Stimulated activated CD8-positive, alpha-beta memory T cell treated with anti-CD3 and anti-CD28 coated beads, Interleukin-7, amount 100 ng/mL, for 48 hours (primary cell): ENCODE data around the gene NBPF8.
"Not testable (repeated sequence)": the region's sequence is repeated elsewhere in the genome, so short reads cannot be mapped to it uniquely, and the experiment has no call there.

Experiments used
- DNase-seq, 2 donors: peaks; one replicate each; pipeline ENCODE4 v3.0.0-alpha.2; 2020; ENCODE audit warnings: low read depth in 1 of 2; ENCODE audit errors: extremely low read depth in 1 of 2

Gene NBPF8, protein sequence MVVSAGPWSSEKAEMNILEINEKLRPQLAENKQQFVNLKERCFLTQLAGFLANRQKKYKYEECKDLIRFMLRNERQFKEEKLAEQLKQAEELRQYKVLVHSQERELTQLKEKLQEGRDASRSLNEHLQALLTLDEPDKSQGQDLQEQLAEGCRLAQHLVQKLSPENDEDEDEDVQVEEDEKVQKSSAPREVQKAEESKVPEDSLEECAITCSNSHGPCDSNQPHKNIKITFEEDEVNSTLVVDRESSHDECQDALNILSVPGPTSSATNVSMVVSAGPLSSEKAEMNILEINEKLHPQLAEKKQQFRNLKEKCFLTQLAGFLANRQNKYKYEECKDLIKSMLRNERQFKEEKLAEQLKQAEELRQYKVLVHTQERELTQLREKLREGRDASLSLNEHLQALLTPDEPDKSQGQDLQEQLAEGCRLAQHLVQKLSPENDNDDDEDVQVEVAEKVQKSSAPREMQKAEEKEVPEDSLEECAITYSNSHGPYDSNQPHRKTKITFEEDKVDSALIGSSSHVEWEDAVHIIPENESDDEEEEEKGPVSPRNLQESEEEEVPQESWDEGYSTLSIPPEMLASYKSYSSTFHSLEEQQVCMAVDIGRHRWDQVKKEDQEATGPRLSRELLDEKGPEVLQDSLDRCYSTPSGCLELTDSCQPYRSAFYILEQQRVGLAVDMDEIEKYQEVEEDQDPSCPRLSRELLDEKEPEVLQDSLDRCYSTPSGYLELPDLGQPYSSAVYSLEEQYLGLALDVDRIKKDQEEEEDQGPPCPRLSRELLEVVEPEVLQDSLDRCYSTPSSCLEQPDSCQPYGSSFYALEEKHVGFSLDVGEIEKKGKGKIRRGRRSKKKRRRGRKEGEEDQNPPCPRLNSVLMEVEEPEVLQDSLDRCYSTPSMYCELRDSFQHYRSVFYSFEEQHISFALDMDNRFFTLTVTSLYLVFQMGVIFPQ

DNA sequence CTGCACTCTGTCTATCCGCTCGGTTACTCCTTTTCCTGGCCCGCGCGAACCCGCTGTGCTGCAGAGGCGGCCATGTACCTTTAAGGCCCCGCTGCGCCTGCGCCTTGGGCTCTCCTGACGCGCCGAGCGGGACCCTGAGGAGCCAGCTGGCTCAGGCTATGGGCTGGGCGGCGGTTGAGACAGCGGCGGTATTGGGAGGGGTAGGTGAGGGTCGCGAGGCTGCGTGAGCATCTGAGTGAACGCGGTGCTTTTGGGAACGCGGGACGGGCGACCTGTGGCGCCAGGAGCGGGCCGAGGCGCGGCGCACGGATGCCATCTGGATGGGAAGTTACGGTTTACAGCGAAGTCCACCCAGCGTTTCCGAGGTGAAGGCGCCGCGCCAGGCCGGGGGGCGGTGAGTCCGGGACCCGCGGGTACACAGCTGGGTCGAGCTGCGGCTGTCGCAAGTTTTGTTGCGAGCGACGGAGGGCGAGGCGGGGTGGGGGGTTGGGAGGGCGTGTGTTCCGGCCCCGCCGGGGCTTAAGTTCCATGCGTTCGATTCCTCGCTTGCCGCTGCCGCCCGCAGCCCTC is at the start of gene NBPF8:
TSS of gene NBPF8 (plus strand) at position 125 of the 570 bp plus-strand sequence. CDS start 21,488 bp downstream, outside the sequence.
- peak; percentile 39 to 62 for DNase-seq

DNA sequence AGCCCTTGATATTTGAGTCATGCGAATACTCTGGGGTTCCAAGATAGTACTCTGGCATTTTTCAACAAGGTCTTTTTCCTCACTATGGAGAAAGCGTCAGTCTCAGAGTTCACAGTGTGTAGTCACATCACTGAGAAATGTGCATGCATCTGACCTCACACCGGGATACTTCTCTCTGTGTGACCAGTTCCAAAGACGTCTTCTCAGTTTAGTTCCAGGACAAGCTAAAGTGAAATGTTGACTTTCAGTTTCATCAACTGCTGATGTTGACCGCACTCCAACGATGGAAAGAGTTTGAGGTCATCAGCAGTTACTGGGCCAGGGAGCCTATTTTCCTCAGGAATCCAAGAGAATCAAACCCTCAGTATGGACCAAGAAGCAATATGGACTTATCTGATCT is 47.1 kb upstream of the NBPF8 start:
- not testable (repeated sequence) for DNase-seq

DNA sequence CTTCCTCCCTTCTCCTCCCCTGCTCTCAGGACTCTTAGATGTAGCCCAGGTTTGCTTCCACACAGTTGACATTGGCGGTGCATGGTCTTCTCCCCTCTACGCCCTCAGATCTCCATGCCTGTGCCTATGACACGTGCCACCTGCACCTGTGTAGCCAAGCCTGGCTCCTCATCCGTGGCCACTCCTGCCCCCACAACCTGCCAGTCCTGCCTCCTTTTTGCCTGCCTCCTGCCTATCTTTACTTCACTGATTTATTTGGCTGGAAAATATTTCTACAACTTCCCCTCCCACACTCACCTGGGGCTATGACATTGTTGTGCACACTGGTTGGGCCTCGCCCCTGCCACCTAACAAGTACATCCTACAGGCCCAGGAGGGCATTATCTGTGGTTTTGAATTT is 28.2 kb upstream of the NBPF8 start:
- not testable (repeated sequence) for DNase-seq

DNA sequence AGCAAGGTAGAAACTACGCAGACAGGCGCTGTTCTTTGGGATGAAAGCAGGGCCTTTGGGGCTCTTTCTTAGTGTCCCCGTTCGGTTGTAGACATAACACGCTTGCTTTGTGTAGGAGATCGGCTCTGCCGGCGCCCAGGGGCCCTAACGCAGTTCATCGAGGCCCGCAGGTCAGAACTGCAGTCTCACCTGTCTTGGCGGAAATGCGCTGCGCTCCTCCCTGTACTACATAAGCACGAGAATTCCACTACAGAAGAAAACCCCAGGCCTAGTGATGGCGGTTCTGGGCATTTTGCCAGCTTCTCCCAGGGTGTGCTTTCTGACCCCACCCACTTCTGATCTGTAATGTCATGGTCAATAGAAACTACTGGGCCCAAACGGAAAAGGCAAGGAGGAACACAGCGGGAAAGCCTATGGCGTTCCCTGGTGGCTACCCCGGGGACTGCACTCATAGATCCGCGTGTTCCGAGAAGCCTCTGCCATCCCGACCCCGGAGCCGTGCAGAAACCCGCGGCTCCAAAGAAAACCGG is 26.2 kb upstream of the NBPF8 start:
- not testable (repeated sequence) for DNase-seq

DNA sequence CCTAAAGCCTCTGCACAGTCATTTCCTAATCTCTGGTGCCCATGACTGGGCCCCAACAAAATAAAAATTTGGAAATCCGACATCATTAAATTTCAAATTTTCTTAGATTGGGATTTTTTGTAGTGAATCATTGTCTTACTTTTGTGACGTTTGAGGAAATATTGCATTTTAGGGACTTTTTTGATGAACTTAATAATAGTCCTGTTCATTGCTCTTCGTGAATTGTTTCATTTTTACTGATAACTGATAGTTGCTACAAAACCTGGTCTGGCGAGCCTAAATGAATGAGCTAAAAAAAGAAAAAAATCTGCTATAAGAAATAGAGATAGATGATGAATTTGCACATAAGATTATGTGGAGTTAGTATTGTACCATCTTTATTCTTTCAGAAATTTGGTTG is 23.5 kb upstream of the NBPF8 start:
- DNase-seq, result not testable (repeated sequence)

DNA sequence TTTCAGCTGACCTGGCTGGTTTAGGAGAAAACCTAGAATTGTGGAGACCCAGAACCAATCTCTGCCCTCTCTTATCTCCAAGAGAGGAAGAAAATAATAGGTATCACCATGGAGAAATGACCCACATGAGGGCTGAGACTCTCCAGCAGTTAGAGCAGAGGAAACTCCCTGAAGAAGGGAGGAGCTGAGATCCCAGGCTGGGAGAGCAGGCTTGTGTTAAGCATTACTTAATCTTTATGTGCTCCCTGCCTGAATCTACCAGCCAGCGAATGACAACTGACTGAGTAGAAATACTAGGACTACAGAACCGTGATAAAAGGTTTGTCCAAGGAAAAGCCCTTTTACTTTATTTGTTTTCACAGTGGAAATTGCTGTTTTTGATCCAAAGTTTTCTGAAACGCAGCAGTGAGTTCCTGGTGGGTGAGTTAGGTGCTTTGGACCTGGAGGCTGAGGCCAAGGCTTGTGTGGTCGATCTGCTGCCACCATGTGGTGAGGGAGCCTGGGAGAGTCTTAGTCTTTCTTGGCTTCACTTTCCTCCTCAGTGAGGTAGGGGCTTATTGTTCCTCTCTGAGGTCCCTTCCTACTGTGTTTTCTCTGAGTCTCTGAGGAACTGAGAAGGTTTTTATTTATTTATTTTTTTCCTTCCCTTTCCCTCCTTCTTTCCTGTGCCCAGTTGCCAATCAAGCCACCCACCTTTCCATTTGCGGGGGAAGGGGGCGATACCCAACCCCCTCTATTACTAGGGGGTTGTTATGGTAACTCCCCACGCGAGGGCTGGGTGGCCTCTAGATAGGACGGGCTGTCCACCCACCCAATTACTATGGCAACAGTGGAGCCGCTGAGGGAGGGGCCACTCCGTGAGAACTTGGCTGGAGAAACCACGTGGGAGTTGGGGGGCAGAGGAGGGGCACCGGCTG is 21.3 kb upstream of the NBPF8 start:
- DNase-seq, result not testable (repeated sequence)

DNA sequence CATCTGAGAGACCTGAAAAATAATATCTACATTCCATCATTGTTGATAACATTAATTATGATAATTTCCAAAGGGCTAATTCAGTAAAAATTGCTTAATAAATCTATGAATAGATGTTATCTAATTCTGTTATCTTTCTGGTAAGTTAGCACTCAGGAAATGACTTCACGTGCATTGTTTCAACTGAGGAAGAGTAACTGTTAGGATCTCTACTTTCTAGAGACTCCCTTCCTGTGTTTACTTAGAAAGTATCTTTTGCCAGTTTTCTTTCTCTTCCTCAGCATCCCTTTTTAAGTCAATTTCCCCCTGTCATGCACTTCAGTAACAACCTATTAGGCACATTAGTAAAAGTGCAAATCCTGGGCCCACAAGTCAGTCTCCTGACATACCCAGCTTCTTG is 9.5 kb upstream of the NBPF8 start:
- not testable (repeated sequence) for DNase-seq

DNA sequence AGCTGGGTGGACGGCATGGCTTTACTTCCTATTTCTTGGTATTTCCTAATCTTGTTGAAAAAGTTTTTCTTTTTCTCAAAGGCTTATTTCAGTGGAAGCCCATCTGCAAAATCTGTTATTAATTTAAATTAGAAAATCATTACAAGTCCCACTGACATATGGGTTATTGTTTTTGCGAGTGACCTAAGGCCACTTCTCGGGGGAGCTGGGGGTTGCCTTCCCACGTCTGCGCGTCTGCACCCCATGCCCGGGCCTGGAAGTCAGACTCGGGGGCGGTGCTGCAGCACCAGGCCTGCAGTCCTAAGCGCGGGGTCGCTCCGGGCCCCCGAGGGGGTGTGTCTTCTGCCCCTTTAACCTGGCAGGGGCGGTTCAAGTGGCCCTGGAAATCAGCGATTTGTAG is 384 bp upstream of the NBPF8 start:
- DNase-seq, result not testable (repeated sequence)

DNA sequence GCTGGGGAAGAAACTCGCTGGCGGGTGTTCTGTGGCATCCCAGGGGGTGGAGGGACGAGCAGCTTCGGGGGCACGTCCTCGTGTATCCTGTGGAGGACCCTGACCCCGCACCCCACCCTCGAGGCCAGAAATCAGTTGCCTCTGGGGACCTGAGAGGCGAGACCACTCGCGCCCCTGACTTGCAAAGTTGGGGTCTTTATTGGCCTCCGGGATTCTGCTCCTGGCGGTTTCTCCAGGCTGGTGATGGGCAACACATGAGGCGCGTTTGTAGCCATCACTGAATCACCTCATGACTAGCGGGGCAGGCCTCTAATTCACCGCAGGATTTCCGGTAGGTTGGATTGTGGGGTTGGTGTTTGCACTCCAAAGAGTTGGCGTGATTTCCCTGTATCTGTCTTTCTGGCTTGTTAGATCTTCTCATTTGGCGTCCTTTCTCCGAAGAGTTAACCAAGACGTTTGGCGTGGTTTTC is 692 bp downstream of the NBPF8 start:
- peak in 1 of 2 donors; percentile 33 for DNase-seq

DNA sequence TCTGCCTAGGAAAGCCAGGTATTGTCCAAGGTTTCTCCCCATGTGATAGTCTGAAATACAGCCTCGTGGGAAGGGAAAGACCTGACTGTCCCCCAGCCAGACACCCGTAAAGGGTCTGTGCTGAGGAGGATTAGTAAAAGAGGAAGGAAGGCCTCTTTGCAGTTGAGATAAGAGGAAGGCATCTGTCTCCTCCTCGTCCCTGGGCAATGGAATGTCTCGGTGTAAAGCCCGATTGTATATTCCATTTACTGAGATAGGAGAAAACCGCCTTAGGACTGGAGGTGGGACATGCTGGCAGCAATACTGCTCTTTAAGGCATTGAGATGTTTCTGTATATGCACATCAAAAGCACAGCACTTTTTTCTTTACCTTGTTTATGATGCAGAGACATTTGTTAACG is 10.2 kb downstream of the NBPF8 start:
- not testable (repeated sequence) for DNase-seq

DNA sequence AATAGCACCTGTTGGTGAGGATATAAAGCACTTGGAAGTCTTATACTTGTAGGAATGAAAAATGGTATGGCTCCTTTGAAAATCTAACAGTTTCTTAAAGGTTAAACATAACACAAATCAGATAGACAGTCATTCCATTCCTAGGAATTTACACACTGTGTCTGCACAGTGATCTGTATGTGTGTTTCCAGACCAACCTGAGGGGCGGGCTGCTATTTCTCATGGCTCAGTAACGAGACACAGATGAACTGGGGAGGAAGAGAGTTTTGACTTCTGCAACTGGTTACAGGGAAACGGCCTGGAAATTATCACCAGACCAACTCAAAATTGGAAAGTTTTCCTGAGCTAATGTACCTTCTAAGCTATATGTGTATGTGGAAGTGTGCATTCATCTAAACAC is 16.8 kb downstream of the NBPF8 start:
- DNase-seq, result not testable (repeated sequence)

DNA sequence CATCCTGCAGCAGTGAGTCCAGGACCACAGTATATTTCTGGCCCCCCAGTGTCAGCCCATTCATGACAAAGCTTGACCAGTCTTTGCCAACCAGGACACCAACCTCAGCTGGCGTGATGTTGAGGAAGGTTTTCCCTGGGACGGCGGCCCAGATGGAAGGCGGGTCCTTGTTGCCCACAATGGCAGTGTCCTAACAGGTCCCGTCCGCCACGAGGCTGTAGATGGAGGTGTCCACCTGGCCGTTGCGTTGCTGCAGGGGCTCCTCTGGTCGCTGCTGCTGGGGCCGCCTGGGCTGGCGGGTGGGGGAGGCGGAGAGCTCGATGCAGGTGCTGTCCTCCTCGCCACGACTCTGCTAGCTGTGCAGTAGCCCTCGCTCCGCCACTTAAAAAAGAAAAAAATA is 19.0 kb downstream of the NBPF8 start:
- DNase-seq, result not testable (repeated sequence)

DNA sequence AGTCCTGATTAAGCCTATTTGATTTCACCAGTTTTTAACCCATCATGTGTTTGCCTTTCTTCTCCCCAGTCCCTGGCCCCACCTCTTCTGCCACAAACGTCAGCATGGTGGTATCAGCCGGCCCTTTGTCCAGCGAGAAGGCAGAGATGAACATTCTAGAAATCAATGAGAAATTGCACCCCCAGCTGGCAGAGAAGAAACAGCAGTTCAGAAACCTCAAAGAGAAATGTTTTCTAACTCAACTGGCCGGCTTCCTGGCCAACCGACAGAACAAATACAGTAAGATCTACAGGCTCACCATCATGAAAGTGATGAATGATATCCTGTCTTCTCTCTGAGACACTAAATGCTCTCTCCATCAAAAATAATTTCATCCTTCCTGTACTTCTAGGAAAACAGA is 34.3 kb downstream of the NBPF8 start:
- DNase-seq, result not testable (repeated sequence)
